C4-2B (cell line): ENCODE results near the gene ENDOU.
A peak's percentile ranks its signal among the peaks of the same experiment; 100 is the strongest.

Experiments used
- H3K27ac ChIP-seq: fragments of 450-650 bp; 2 replicates; pipeline ENCODE4 v1.5.1; 2017
- CTCF ChIP-seq: fragments of 450-650 bp; conservative IDR thresholded peaks from 2 replicates; pipeline ENCODE4 v1.5.1; 2017; ENCODE audit warnings: mild to moderate bottlenecking
- ZFX ChIP-seq: fragments of 450-650 bp; IDR thresholded peaks from 2 replicates; pipeline ENCODE4 v1.6.1; 2017

The ENDOU gene

GRCh38 chr12:47763481-47764346 is 38.4 kb upstream of the ENDOU start:
- TF ChIP-seq ZFX = no peak
- no peak for TF ChIP-seq CTCF
- H3K27ac ChIP-seq = no peak overlapping the region

GRCh38 chr12:47762850-47763465 is 37.7 kb upstream of the ENDOU start:
- no peak overlapping the region for H3K27ac ChIP-seq
- TF ChIP-seq CTCF (no peak), ZFX (no peak)

- TF ChIP-seq ZFX (peak; percentile 11; the same call in 1 of the 2 replicates), CTCF (peak; percentile 88)
Observed at GRCh38 chr12:47758834-47759690, 33.8 kb upstream of the ENDOU start, which contains the start of gene RAPGEF3. Gene RAPGEF3 (minus strand): TSS chr12:47758880. CDS start chr12:47758556, 324 bp downstream.

GRCh38 chr12:47758584-47758833 is 33.2 kb upstream of the ENDOU start:
- no peak for TF ChIP-seq CTCF
- no peak for TF ChIP-seq ZFX
- peak overlapping the region; percentile 78 for H3K27ac ChIP-seq

More at GRCh38 chr12:47758834-47759690, 33.8 kb upstream of the ENDOU start, which contains the start of gene RAPGEF3:
- H3K27ac ChIP-seq = peak within 1 kb of the TSS; percentile 78

- no peak for TF ChIP-seq ZFX
- TF ChIP-seq CTCF = no peak
- peak overlapping the region; percentile 78 for H3K27ac ChIP-seq
Observed at GRCh38 chr12:47757840-47758583, 32.7 kb upstream of the ENDOU start.

- H3K27ac ChIP-seq = peak overlapping the region; percentile 78
- TF ChIP-seq CTCF (no peak), ZFX (no peak)
Observed at GRCh38 chr12:47757364-47757839, 32.1 kb upstream of the ENDOU start.
